GM20000 (cell line): Measurements from ENCODE around the gene TTC31.

Experiments
- DNase-seq: peaks from one replicate; pipeline ENCODE4 v3.0.0; 2012; ENCODE audit warnings: low spot score
- CTCF ChIP-seq: IDR thresholded peaks from 2 replicates; pipeline ENCODE4 v1.5.1; 2012; ENCODE audit warnings: mild to moderate bottlenecking, control low read depth; ENCODE audit errors: extremely low read depth, missing control alignments

TTC31 gene

GRCh38 chr2:74524005-74524404 lies 41.1 kb downstream of the TTC31 start:
- DNase-seq = no peak
- no peak for TF ChIP-seq CTCF

- TF ChIP-seq CTCF = no peak
- DNase-seq = no peak
Measured at GRCh38 chr2:74524955-74525716, 42.3 kb downstream of the TTC31 start.

GRCh38 chr2:74525717-74526648 lies 43.1 kb downstream of the TTC31 start, which contains the start of gene DQX1:
TSS of gene DQX1 (minus strand) at chr2:74526231. CDS start at chr2:74525729, 502 bp downstream.
- TF ChIP-seq CTCF = no peak
- peak; percentile 65 for DNase-seq

GRCh38 chr2:74526649-74527230 lies 43.9 kb downstream of the TTC31 start:
- DNase-seq = no peak
- TF ChIP-seq CTCF = no peak

- no peak for DNase-seq
- no peak for TF ChIP-seq CTCF
Measured at GRCh38 chr2:74527741-74528140, 44.9 kb downstream of the TTC31 start.

- DNase-seq = peak; percentile 35
- no peak for TF ChIP-seq CTCF
Measured at GRCh38 chr2:74528600-74529356, 45.9 kb downstream of the TTC31 start.
